ENCODE data around the gene ZKSCAN3. TPM values are rescaled to one million over a fixed set of nuclear protein-coding genes. Genes with fewer than 3 reads are reported as not detected.
"Not testable (repeated sequence)": the region's sequence is repeated elsewhere in the genome, so short reads cannot be mapped to it uniquely, and the experiment has no call there.

Gene ZKSCAN3
- total and polyA plus RNA-seq, 2 experiments from 2014 or later = 1.6 to 3.0 TPM

DNA sequence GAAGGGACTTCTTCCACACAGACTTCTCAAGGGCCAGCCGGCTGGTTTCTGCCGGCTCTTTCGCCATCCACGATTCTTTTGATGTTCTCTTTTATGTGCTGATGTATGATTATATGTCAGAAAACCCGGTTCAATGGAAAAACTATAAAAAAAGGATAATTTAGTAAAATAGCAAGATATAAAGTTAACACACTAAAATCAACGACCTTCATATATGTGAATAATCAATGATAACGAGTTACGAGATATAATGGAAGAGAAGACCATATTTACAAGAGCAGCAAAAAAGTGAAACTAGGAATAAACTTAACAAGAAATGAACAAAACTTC lies 50.3 kb downstream of the ZKSCAN3 start:
- Histone ChIP-seq H3K4me1 (ENCODE audit: insufficient read depth) (0 out of 2 replicates have a peak, but pooled peaks cover 3% of the 10 kb centered on the region), H3K79me2 (ENCODE audit: insufficient read depth) (peaks cover 41% of the 10 kb centered on the region), H2AFZ (peak overlapping the region; percentile 98), H3K4me3 (peak overlapping the region; percentile 93), H3K9me2 (ENCODE audit: insufficient read depth) (no peaks in the 10 kb centered on the region), H3K9me3 (ENCODE audit: low read depth) (no peaks in the 10 kb centered on the region), H3K36me3 (ENCODE audit: low read depth) (no peaks in the 10 kb centered on the region), H3F3A (ENCODE audit: insufficient read depth) (peaks cover 5% of the 10 kb centered on the region; the same call in 1 of the 2 replicates), H3K27ac (peak overlapping the region; percentile 22), H3K27me3 (replicated peaks; ENCODE audit: insufficient read depth) (no peaks in the 10 kb centered on the region), H3K4me2 (ENCODE audit: unreplicated experiment) (peak overlapping the region; percentile 98), H4K20me1 (ENCODE audit: insufficient read depth) (no peaks in the 10 kb centered on the region), H3K9ac (peak overlapping the region; percentile 86)
- no peak for TF ChIP-seq EZH2phosphoT487 (IDR thresholded peaks at IDR 0.05; ENCODE audit: insufficient read depth, low read depth)
- no peak for TF ChIP-seq EZH2 (IDR thresholded peaks at IDR 0.05; ENCODE audit: insufficient read depth, poor library complexity, severe bottlenecking)
- in situ Hi-C loops (cut with MboI) = no loop called here
- WGBS, 2 experiments (ENCODE audit: low coverage in 1 of 2, low lambda C conversion rate in 2 of 2, missing lambda C conversion rate in 2 of 2) = 58 to 61% methylated on average over 8 of the region's 8 CpGs
- DNase-seq = no peak

DNA sequence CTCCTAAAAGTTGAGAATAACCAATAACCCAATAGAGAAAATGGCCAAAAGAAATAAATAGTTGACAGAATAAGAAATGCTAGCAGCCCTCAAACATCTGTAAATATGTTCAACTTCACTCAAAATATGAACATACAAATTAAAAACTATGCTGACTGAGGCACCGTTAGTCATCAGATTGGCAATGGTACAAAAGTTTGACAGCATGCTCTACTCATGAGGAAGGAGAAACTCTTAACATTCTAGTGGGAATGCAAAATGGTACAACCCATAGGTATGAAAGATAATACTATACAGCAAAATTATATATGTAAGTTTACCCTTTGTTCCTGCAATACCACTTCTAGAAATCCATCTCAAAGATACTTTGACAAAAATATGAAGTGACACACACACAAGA lies 51.4 kb downstream of the ZKSCAN3 start:
- peaks cover 30% of the 10 kb centered on the region for H3K79me2 ChIP-seq (ENCODE audit: insufficient read depth)
- H2AFZ ChIP-seq = no peak overlapping the region
- H3K27me3 ChIP-seq (replicated peaks; ENCODE audit: insufficient read depth) = no peaks in the 10 kb centered on the region
- H4K20me1 ChIP-seq (ENCODE audit: insufficient read depth) = no peaks in the 10 kb centered on the region
- no peak overlapping the region for H3K4me2 ChIP-seq (ENCODE audit: unreplicated experiment)
- no peaks in the 10 kb centered on the region for H3K9me2 ChIP-seq (ENCODE audit: insufficient read depth)
- no peak overlapping the region for H3K4me3 ChIP-seq
- in situ Hi-C loops (cut with MboI) = no loop called here
- no peak overlapping the region for H3K27ac ChIP-seq
- 0 out of 2 replicates have a peak, but pooled peaks cover 3% of the 10 kb centered on the region for H3K4me1 ChIP-seq (ENCODE audit: insufficient read depth)
- H3F3A ChIP-seq (ENCODE audit: insufficient read depth) = peaks cover 5% of the 10 kb centered on the region; the same call in 1 of the 2 replicates
- H3K9me3 ChIP-seq (ENCODE audit: low read depth) = no peaks in the 10 kb centered on the region
- TF ChIP-seq EZH2phosphoT487 (IDR thresholded peaks at IDR 0.05; ENCODE audit: insufficient read depth, low read depth) (no peak), EZH2 (IDR thresholded peaks at IDR 0.05; ENCODE audit: insufficient read depth, poor library complexity, severe bottlenecking) (no peak)
- no peak overlapping the region for H3K9ac ChIP-seq
- no peaks in the 10 kb centered on the region for H3K36me3 ChIP-seq (ENCODE audit: low read depth)
- peak; percentile 41 for DNase-seq
- WGBS, 2 experiments (ENCODE audit: low coverage in 1 of 2, low lambda C conversion rate in 2 of 2, missing lambda C conversion rate in 2 of 2) = 0 to 8% methylated on average over 1 of the region's 1 CpG

DNA sequence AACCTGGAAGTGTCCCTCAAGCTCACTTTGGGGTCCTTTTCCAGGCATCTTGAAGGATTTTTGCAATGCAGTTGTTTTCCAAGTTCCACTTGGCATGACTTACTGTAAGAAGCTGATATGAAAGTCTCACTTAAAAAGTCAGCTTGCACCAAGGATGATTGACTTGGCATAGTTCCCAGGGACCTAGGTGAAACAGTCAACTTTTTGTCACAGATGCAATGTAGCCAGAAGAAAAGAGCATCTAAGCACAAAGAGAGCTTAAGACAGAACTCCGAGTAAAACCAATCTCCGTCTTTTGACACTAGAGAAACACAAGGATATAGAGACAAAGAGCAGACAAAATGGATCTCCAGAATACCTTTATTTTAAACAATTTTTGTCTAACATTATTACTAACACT lies 52.5 kb downstream of the ZKSCAN3 start:
- Histone ChIP-seq H3K9me2 (ENCODE audit: insufficient read depth) (no peaks in the 10 kb centered on the region), H3K36me3 (ENCODE audit: low read depth) (no peaks in the 10 kb centered on the region), H3K27ac (no peak overlapping the region), H3K4me1 (ENCODE audit: insufficient read depth) (0 out of 2 replicates have a peak, but pooled peaks cover 3% of the 10 kb centered on the region), H3K4me3 (no peak overlapping the region), H3K4me2 (ENCODE audit: unreplicated experiment) (no peak overlapping the region), H3K9me3 (ENCODE audit: low read depth) (no peaks in the 10 kb centered on the region), H4K20me1 (ENCODE audit: insufficient read depth) (no peaks in the 10 kb centered on the region), H3K9ac (no peak overlapping the region), H3K27me3 (replicated peaks; ENCODE audit: insufficient read depth) (no peaks in the 10 kb centered on the region), H2AFZ (no peak overlapping the region), H3F3A (ENCODE audit: insufficient read depth) (peaks cover 5% of the 10 kb centered on the region; the same call in 1 of the 2 replicates), H3K79me2 (ENCODE audit: insufficient read depth) (peaks cover 22% of the 10 kb centered on the region)
- WGBS, 2 experiments (ENCODE audit: low coverage in 1 of 2, low lambda C conversion rate in 2 of 2, missing lambda C conversion rate in 2 of 2) = 44 to 47% methylated on average over 2 of the region's 2 CpGs
- in situ Hi-C loops (cut with MboI) = no loop called here
- no peak for TF ChIP-seq EZH2phosphoT487 (IDR thresholded peaks at IDR 0.05; ENCODE audit: insufficient read depth, low read depth)
- TF ChIP-seq EZH2 (IDR thresholded peaks at IDR 0.05; ENCODE audit: insufficient read depth, poor library complexity, severe bottlenecking) = no peak
- DNase-seq = no peak

DNA sequence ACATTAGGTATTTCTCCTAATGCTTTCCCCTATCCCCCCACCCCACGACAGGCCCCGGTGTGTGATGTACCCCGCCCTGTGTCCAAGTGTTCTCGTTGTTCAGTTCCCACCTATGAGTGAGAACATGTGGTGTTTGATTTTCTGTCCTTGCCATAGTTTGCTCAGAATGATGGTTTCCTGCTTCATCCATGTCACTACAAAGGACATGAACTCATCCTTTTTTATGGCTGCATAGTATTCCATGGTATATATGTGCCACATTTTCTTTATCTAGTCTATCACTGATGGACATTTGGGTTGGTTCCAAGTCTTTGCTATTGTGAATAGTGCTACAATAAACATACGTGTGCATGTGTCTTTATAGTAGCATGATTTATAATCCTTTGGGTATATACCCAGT lies 54.2 kb downstream of the ZKSCAN3 start:
- H3K79me2 ChIP-seq (ENCODE audit: insufficient read depth); H3K4me2 ChIP-seq (ENCODE audit: unreplicated experiment); H3K9me2 ChIP-seq (ENCODE audit: insufficient read depth); H3K9me3 ChIP-seq (ENCODE audit: low read depth); H3F3A ChIP-seq (ENCODE audit: insufficient read depth); H3K4me3 ChIP-seq; in situ Hi-C loops (cut with MboI); H4K20me1 ChIP-seq (ENCODE audit: insufficient read depth); H3K27me3 ChIP-seq (replicated peaks; ENCODE audit: insufficient read depth); H3K9ac ChIP-seq; H3K27ac ChIP-seq; H3K36me3 ChIP-seq (ENCODE audit: low read depth); H2AFZ ChIP-seq; DNase-seq; H3K4me1 ChIP-seq (ENCODE audit: insufficient read depth): not testable (repeated sequence)
- WGBS, 2 experiments (ENCODE audit: low coverage in 1 of 2, low lambda C conversion rate in 2 of 2, missing lambda C conversion rate in 2 of 2) = 51 to 54% methylated on average over 5 of the region's 5 CpGs

DNA sequence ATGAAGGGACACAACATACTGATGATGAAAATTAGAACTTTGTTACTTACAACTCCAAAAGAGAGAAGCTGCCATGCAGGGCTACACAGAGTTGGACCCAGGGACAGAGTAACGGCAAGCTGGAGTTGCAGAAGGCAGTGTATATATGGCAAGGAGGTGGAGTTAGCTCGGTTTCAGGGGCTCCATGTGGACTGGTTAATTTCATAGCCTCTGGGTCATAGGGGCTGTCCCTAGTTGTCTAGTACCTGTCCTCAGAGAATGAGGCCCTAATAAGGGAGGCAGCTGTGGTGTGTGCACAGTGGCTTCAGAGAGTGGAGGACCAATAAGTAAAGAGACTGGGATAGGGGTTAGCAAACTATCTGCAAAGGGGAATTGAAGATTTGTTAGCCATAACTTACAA lies 57.7 kb downstream of the ZKSCAN3 start:
- no peaks in the 10 kb centered on the region for H3K4me1 ChIP-seq (ENCODE audit: insufficient read depth)
- WGBS, 2 experiments (ENCODE audit: low coverage in 1 of 2, low lambda C conversion rate in 2 of 2, missing lambda C conversion rate in 2 of 2) = 40 to 45% methylated on average over 2 of the region's 2 CpGs
- no peak overlapping the region for H3K4me2 ChIP-seq (ENCODE audit: unreplicated experiment)
- no peak overlapping the region for H3K27ac ChIP-seq
- no peak overlapping the region for H3K4me3 ChIP-seq
- no peak overlapping the region for H3K9ac ChIP-seq
- DNase-seq = no peak
- in situ Hi-C loops (cut with MboI) = no loop called here
- no peaks in the 10 kb centered on the region for H4K20me1 ChIP-seq (ENCODE audit: insufficient read depth)
- no peaks in the 10 kb centered on the region for H3K79me2 ChIP-seq (ENCODE audit: insufficient read depth)
- no peak overlapping the region for H2AFZ ChIP-seq
- no peaks in the 10 kb centered on the region for H3K36me3 ChIP-seq (ENCODE audit: low read depth)
- no peaks in the 10 kb centered on the region for H3K9me3 ChIP-seq (ENCODE audit: low read depth)
- H3F3A ChIP-seq (ENCODE audit: insufficient read depth) = no peaks in the 10 kb centered on the region
- TF ChIP-seq EZH2phosphoT487 (IDR thresholded peaks at IDR 0.05; ENCODE audit: insufficient read depth, low read depth) (no peak), EZH2 (IDR thresholded peaks at IDR 0.05; ENCODE audit: insufficient read depth, poor library complexity, severe bottlenecking) (no peak)
- no peaks in the 10 kb centered on the region for H3K9me2 ChIP-seq (ENCODE audit: insufficient read depth)
- no peaks in the 10 kb centered on the region for H3K27me3 ChIP-seq (replicated peaks; ENCODE audit: insufficient read depth)
